Measurements from ENCODE around the gene PRR23E.

Gene PRR23E

GRCh38 chr3:127172781-127173515 lies 20.0 kb upstream of the PRR23E start:
- CTCF ChIA-PET, result no interaction called here
- DNase-seq (ENCODE audit: extremely low spot score), result peak; percentile 27
- POLR2A ChIA-PET, result no interaction called here
- TF ChIP-seq FOXA1 (IDR thresholded peaks at IDR 0.05), result no peak
- TF ChIP-seq ARNT (IDR thresholded peaks at IDR 0.05), result no peak
- no peak for TF ChIP-seq SP1 (IDR thresholded peaks at IDR 0.05)
- TF ChIP-seq HDGF (IDR thresholded peaks at IDR 0.05; ENCODE audit: borderline replicate concordance), result no peak
- no peak for TF ChIP-seq FOXM1 (IDR thresholded peaks at IDR 0.05; ENCODE audit: borderline replicate concordance)
- no peak for TF ChIP-seq L3MBTL2 (conservative IDR thresholded peaks at IDR 0.05)
- no peak for TF ChIP-seq ZNF384 (IDR thresholded peaks at IDR 0.05)
- TF ChIP-seq TARDBP (IDR thresholded peaks at IDR 0.05), result no peak
- TF ChIP-seq CTBP1 (IDR thresholded peaks at IDR 0.05; ENCODE audit: borderline replicate concordance), result no peak

GRCh38 chr3:127173516-127174166 lies 19.3 kb upstream of the PRR23E start:
- CTCF ChIA-PET, result no interaction called here
- POLR2A ChIA-PET, result no interaction called here

GRCh38 chr3:127174284-127174683 lies 18.6 kb upstream of the PRR23E start:
- TF ChIP-seq FOXA1 (IDR thresholded peaks at IDR 0.05) (no peak), SUZ12 (IDR thresholded peaks at IDR 0.05) (no peak), CTBP1 (IDR thresholded peaks at IDR 0.05; ENCODE audit: borderline replicate concordance) (no peak), TARDBP (IDR thresholded peaks at IDR 0.05) (no peak), SP1 (IDR thresholded peaks at IDR 0.05) (no peak), ZNF384 (IDR thresholded peaks at IDR 0.05) (no peak), ARNT (IDR thresholded peaks at IDR 0.05) (no peak), FOXM1 (IDR thresholded peaks at IDR 0.05; ENCODE audit: borderline replicate concordance) (no peak), PKNOX1 (IDR thresholded peaks at IDR 0.05) (no peak), LEF1 (IDR thresholded peaks at IDR 0.05; ENCODE audit: borderline replicate concordance) (no peak), HDGF (IDR thresholded peaks at IDR 0.05; ENCODE audit: borderline replicate concordance) (no peak), NFRKB (IDR thresholded peaks at IDR 0.05) (no peak), BHLHE40 (IDR thresholded peaks at IDR 0.05; ENCODE audit: borderline replicate concordance) (no peak)
- ChIA-PET CTCF (no interaction called here), POLR2A (no interaction called here)
- DNase-seq (ENCODE audit: extremely low spot score), result no peak

More at GRCh38 chr3:127173516-127174166, 19.3 kb upstream of the PRR23E start:
- DNase-seq (ENCODE audit: extremely low spot score), result peak; percentile 3
- TF ChIP-seq ARNT (IDR thresholded peaks at IDR 0.05) (no peak), L3MBTL2 (conservative IDR thresholded peaks at IDR 0.05) (no peak), SUZ12 (IDR thresholded peaks at IDR 0.05) (no peak), SP1 (IDR thresholded peaks at IDR 0.05) (no peak), NFRKB (IDR thresholded peaks at IDR 0.05) (no peak), BHLHE40 (IDR thresholded peaks at IDR 0.05; ENCODE audit: borderline replicate concordance) (no peak), FOXK2 (IDR thresholded peaks at IDR 0.05) (no peak), TARDBP (IDR thresholded peaks at IDR 0.05) (no peak), LEF1 (IDR thresholded peaks at IDR 0.05; ENCODE audit: borderline replicate concordance) (no peak), PKNOX1 (IDR thresholded peaks at IDR 0.05) (no peak), HDGF (IDR thresholded peaks at IDR 0.05; ENCODE audit: borderline replicate concordance) (no peak), ZNF384 (IDR thresholded peaks at IDR 0.05) (no peak), CTBP1 (IDR thresholded peaks at IDR 0.05; ENCODE audit: borderline replicate concordance) (no peak), FOXM1 (IDR thresholded peaks at IDR 0.05; ENCODE audit: borderline replicate concordance) (no peak), ELF4 (IDR thresholded peaks at IDR 0.05) (no peak), FOXA1 (IDR thresholded peaks at IDR 0.05) (no peak)

- ChIA-PET POLR2A (no interaction called here), CTCF (no interaction called here)
- TF ChIP-seq TARDBP (IDR thresholded peaks at IDR 0.05) (no peak), FOXM1 (IDR thresholded peaks at IDR 0.05; ENCODE audit: borderline replicate concordance) (no peak), ZNF384 (IDR thresholded peaks at IDR 0.05) (no peak), SUZ12 (IDR thresholded peaks at IDR 0.05) (no peak), FOXK2 (IDR thresholded peaks at IDR 0.05) (no peak), FOXA1 (IDR thresholded peaks at IDR 0.05) (no peak), L3MBTL2 (conservative IDR thresholded peaks at IDR 0.05) (no peak), PKNOX1 (IDR thresholded peaks at IDR 0.05) (no peak), BHLHE40 (IDR thresholded peaks at IDR 0.05; ENCODE audit: borderline replicate concordance) (no peak), HDGF (IDR thresholded peaks at IDR 0.05; ENCODE audit: borderline replicate concordance) (no peak), LEF1 (IDR thresholded peaks at IDR 0.05; ENCODE audit: borderline replicate concordance) (no peak), SP1 (IDR thresholded peaks at IDR 0.05) (no peak), ELF4 (IDR thresholded peaks at IDR 0.05) (no peak)
- no peak for DNase-seq (ENCODE audit: extremely low spot score)
Measured at GRCh38 chr3:127174715-127175140, 18.2 kb upstream of the PRR23E start.

GRCh38 chr3:127175272-127175671 lies 17.7 kb upstream of the PRR23E start:
- no peak for TF ChIP-seq L3MBTL2 (conservative IDR thresholded peaks at IDR 0.05)
- TF ChIP-seq FOXA1 (IDR thresholded peaks at IDR 0.05), result no peak
- TF ChIP-seq BHLHE40 (IDR thresholded peaks at IDR 0.05; ENCODE audit: borderline replicate concordance), result no peak
- no peak for TF ChIP-seq FOXM1 (IDR thresholded peaks at IDR 0.05; ENCODE audit: borderline replicate concordance)
- TF ChIP-seq SP1 (IDR thresholded peaks at IDR 0.05), result no peak
- no peak for TF ChIP-seq FOXK2 (IDR thresholded peaks at IDR 0.05)
- no peak for TF ChIP-seq CTBP1 (IDR thresholded peaks at IDR 0.05; ENCODE audit: borderline replicate concordance)
- no peak for TF ChIP-seq NFRKB (IDR thresholded peaks at IDR 0.05)
- no peak for TF ChIP-seq ZNF384 (IDR thresholded peaks at IDR 0.05)
- TF ChIP-seq HDGF (IDR thresholded peaks at IDR 0.05; ENCODE audit: borderline replicate concordance), result no peak
- no peak for TF ChIP-seq TARDBP (IDR thresholded peaks at IDR 0.05)
- no peak for TF ChIP-seq LEF1 (IDR thresholded peaks at IDR 0.05; ENCODE audit: borderline replicate concordance)
- no peak for TF ChIP-seq ELF4 (IDR thresholded peaks at IDR 0.05)
- no peak for TF ChIP-seq PKNOX1 (IDR thresholded peaks at IDR 0.05)
- no peak for TF ChIP-seq SUZ12 (IDR thresholded peaks at IDR 0.05)
- no peak for TF ChIP-seq ARNT (IDR thresholded peaks at IDR 0.05)
- CTCF ChIA-PET, result no interaction called here
- DNase-seq (ENCODE audit: extremely low spot score), result no peak
- POLR2A ChIA-PET, result no interaction called here
